HG03135 (cell line): ENCODE measurements around the gene EFNB2.

Source experiments
- ATAC-seq: cut with Tn5 transposase; IDR thresholded peaks from one replicate; pipeline ENCODE4 v1.9.1; 2021; ENCODE audit warnings: mild to moderate bottlenecking, moderate library complexity; ENCODE audit not compliant: unreplicated experiment

Gene EFNB2, protein sequence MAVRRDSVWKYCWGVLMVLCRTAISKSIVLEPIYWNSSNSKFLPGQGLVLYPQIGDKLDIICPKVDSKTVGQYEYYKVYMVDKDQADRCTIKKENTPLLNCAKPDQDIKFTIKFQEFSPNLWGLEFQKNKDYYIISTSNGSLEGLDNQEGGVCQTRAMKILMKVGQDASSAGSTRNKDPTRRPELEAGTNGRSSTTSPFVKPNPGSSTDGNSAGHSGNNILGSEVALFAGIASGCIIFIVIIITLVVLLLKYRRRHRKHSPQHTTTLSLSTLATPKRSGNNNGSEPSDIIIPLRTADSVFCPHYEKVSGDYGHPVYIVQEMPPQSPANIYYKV

DNA sequence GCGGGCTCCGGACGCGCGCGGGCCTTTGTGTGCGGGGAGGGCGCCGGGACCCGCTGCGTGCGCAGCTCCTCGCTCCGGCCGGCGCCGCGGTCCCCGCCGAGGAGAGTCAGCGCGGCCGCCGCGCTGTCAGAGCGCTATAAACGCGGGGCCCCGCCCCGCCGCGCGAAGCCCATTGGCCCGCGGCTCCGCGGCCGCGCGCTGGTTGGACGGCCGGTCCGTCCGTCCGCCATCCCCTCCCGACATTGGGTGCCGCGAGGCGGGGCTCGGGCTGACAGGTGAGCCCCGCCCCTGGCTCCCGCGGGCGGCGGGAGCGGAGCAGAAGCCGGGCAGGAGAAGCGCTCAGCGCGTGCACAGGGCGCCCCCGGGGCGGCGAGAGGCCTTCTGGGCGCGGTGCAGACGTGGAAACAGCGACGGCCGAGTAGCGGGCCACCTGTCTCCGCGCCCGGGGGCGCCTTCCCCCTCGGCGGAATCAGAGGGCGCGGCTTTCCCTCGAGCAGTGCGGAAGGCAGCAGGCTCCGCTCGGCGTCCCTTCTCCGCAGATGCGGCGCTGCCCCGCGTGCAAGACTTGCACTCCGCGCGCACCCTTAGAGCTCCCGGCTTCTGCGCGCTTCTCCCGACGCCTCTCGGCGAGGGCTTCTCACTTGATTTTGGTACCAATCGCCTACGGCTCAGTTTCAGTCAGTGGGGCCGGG lies at the start of gene EFNB2:
Gene EFNB2 (minus strand): TSS at position 111 of the 692 bp plus-strand sequence. CDS start 698 bp downstream, outside the sequence.
- peak; percentile 96 for ATAC-seq

DNA sequence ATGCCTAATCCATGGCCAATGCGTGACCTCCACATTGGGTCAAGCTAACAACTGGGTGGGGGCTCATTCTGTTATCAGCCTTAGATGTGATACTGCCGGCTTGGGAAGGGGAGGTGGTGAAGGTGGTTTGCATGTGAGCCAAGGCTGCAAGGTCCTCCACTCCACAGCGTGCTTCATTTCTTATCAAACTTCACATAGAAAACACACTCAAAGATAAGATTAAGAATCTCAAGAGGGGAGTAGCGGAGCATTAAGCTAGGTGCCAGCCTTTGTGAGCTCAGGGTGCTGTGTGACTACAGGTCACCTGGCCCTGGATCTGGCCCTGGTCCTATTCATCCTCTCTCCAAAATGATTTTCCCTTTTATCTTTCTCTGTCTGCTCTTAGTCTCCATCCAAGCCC lies 45.8 kb upstream of the EFNB2 start:
- no peak for ATAC-seq

DNA sequence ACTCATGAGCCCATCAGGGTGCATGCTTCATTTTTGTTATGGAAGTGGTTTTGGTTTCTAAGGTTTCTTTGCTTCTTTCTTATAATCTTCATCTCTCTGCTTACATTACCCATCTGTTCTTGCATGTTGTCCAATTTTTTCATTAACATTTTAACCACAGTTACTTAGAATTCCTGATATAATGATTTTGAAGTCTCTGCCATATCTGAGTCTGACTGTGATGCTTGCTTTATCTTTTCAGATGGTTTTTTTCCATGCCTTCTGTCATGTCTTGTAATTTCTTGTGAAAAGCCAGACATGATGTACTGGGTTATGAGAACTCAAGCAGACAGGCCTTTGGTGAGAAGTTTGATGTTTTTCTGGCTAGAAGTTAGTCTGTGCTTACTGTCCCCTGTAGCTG lies 40.4 kb upstream of the EFNB2 start:
- no peak for ATAC-seq

DNA sequence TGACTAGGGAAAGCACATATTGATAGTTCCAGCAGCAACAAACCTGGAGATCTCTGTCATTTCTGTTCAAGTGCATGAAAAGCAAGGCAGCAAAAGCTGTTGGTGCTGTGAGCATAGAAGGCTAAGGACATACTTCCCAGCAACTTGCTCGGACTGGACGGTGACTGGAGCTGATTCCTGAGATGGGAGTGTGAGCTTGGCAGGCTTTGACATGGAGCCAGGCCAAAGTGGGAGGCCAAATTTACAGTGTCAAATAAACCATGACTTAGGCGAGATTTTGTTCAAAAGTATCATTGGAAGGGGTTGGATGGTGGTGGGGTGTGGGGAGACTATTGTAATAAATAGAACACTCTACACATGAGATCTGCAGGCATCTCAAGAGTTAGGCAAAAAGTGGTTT lies 38.4 kb upstream of the EFNB2 start:
- no peak for ATAC-seq

DNA sequence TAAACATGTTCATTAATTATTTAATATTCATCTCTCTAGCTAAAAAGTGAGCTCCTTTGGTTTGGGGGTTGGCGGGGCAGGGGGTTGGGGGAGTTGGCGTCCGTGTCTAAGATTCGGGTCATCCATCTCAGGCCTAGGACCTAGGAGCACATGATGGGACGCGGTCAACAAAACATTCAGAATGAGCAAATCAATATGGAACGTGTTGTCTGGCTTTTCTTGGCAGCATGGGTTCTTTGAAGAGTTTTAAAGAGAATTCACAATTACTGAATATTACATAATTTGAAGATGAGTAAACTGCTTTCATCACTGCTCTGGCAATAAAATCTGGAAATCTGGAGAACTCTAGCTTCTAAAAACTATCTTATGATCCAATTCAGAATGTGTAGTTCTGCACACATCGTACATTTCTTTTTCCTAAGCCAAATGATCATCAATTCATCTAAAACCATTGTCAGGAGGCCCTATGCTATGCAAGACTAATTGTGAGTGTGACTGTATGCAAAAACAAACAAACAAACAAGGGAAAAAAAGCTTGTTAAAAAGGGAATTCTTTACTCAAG lies 37.9 kb upstream of the EFNB2 start:
- ATAC-seq = no peak

DNA sequence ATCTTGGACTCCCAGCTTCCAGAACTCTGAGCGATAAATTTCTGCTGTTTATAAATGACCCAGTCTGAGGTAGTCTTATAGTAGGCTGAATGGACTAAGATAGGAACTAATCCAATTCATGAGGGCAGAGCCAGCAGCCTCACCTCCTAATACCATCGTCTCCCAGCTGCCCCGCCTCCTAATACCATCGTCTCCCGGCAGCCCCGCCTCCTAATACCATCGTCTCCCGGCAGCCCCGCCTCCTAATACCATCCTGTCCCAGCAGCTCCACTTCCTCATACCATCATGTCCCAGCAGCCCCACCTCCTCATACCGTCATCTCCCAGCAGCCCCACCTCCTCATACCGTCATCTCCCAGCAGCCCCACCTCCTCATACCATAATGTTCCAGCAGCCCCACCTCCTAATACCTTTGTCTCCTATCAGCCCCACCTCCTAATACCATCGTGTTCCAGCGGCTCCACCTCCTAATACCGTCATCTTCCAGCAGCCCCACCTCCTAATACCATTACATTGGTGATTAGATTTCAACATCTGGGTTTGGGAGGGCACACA lies 34.9 kb upstream of the EFNB2 start:
- peak; percentile 44 for ATAC-seq

DNA sequence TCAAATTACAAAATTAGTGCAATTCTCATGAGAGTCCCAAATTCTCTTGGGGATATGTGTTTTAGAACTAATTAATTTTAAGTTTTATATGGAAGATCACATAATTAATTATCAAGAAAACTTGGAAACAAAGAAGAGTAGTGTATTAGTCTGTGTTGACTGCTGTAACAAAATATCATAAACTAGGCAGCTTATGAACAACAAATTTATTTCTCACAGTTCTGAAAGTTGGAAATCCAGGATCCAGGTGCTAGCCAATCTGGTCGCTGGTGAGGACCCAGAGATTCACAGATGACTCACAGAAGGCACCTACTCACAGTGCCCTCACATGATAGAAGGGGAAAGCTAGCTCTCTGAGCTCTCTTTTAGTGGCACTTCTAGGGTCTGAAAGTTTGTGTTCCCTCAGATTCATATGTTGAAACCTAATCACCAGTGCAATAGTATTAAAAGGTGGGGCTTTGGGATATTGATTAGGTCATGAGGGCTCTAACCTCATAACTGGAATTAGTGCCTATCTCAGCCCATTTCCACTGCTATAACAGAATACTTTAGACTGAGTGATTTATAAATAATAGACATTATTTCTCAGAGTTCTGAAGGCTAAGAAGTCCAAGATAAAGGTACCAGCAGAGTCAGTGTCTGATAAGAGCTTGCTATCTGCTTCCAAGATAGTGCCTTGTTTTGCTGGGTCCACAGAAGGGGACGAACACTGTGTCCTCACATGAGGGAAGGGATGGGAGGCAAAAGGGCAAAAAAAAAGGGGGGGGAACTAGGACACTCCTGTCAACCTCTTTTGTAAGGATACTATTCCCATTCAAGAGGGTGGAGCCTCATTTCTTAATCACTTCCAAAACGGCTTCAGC lies 34.0 kb upstream of the EFNB2 start:
- ATAC-seq = no peak

DNA sequence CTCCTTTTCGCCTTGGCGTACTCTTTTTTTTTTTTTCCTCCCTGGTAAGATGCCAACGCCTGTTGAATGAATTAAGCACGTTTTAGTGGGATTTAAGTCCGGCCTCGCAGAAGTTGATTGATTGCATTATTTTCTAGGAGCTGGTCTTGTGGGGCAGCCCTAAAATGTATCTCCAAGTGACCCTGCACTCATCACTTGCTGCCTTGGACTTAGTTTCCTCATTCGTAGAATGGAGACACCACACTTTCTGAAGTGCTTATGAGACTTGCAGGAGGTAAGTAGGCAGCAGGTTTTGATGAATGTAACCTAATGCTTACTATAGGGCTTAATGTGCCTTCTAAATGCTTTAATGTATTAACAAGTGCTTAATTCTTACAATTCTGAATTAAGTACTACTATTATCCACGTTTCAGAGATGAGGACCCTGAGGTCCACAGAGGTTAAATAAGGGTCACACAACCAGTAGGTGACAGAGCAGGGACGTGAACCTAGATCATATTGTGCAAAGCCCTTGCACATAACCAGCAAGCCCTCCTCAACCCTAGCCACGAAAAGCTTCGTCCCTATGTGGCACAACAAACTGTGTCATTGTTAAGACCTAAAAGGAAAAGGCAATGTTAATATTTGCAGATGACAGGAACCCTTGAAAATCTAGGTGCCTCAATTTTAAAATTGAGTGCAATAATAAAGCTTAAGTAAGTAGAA lies 33.0 kb upstream of the EFNB2 start:
- ATAC-seq = peak; percentile 16

DNA sequence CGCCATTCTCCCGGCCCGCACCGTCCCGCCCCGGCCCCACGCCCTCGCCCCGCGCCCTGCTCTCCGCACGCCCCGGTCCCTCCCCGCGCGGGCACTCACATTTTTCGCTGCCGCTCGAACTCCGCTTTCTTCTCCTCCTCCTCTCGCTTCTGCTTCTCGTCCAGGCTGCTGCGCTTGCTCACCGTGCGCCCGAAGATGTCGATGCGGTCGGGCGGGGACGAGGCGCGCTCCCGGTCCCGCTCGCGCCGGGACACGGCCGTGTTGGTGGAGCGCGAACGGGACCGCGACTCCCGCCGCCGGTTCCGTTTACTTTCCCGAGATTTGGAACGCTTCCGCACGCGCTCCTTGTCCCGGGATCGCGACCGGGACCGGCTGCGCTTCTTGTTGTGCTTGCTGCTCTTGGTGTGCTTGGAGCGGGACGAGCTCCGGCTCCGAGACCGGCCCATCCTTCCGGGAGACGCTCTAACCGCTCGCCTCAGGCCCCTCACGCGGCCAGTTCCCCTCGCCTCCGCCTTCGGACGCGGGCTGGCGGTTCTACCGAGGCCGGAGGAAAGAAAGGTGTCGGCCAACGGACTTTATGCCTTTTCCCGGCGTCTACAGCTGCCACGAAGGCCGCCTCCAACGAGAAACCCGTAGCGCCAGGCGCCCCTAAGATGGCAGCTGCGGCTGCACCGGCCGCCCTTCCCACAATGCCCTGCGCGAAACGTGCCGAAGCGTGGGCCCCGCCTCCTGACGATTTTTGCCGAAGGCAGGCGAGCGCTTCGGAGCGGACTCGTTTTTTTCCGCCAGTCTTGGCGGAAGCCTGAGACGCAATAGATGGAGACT lies 32.2 kb upstream of the EFNB2 start, which contains the start of gene ARGLU1:
Gene ARGLU1 (minus strand): TSS at position 664 of the 825 bp plus-strand sequence. CDS start 218 bp downstream, at position 446.
- peak; percentile 73 for ATAC-seq

DNA sequence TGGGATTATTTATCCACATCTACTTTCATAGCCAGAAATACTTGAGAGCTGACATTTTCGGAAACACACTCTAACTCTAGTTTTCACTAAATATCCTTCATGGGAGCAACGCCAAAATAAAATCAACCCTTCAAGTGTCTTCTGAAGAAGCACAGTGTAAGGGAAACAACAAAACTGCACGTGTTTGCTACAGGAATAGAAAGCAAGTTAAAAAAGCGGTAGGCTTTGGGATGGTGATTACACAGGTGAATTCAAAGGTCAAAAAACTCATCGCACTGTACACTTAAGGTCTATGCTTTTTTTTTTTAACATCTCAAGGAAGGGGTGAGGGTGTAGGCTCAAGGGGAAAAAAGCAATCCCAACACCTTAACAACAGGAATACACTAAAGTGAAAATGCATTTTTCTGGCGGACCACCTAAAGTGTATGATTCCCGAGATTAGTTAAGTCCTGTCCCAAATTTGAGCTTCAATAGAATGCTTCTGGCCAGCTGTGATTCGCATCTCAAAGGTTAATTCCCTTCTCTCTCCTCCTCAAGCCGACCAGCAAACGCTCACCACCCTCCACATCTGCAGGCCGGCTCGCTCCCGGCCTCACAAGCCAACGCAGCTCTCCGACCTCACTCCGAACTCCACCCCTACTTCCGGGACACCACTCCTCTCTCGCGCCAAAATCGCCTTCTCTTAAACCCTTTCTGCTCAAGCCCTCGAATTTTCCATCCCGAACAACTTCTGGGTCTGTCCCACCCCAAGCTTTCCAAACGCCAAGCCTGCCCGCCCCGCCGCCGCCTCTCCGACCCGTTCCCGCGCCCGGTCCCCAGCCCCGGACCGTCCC lies 31.4 kb upstream of the EFNB2 start:
- peak; percentile 41 for ATAC-seq

DNA sequence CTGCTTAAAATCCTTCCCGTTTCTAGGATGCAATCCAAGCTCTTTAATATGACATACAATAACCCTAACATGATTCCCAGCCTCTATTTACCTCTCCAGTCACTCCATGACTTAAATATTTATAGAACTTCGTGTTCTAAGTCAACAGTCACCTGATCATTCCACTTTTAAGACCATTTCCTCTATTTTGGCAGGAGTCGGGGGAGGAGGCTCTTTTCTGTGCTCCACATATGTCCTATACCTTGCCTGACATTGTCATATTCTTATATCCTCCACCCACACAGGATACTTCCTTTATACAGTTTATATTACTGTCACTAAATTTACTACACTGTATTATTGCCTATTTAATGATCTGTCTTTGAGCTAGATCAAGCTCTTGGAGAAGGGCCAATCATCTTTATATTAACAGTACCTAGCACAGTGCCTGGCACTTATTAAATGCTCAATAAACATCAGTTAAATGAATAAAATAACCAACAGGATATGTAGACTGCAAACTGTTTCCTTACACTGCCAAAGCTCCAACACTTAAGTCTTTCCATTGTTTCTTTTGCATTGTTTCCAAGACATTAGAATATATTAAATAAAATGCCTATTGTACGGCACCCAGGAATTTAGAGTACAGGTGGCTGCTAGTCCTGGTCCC lies 29.8 kb upstream of the EFNB2 start:
- ATAC-seq = no peak

DNA sequence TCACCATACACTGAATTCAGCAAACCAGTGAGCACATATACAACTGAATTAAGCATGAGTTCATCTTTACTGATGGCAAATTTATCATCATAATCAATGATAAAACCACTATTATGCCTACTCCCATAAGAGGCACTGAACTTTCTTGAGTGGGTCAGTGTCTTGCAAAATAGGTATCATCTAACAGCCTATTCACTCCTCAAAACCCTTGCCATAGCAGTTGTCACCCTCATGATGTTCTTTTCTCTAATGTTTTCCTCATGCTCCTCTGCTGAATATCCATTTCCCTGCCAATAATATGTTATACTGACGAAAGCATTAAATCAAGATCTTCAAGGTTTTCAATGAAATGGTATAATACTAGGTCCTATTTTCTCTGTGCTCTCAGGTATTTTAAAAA lies 26.8 kb upstream of the EFNB2 start:
- no peak for ATAC-seq

DNA sequence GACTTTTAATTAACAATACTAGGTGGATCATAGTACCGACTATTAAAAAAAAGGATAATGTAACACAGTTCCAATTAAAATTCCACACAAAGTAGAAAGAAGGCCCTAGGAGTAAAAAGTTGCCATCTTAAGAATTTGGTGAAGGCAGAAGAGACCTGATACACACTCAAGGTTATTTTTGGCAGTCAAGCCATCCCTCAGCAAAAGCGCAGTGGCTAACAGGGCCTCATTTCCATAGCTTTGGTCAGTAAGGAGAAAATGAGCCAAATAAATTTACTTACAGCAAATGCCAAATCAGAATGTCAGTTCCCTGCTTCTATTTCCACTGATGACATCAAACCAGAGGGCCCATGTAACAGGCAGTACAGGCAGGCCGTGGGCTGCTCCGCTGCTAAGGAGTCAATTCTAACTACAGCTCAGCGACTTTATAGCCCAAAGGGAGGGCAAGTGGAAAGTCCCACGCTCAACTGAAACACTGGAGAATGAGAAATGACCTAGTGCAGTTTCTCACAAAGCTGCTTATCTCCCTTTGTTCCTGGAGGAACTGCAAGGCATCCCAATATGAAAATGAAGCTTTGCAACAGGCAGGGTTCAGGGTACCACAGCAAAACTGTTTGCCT lies 26.2 kb upstream of the EFNB2 start:
- peak; percentile 85 for ATAC-seq

DNA sequence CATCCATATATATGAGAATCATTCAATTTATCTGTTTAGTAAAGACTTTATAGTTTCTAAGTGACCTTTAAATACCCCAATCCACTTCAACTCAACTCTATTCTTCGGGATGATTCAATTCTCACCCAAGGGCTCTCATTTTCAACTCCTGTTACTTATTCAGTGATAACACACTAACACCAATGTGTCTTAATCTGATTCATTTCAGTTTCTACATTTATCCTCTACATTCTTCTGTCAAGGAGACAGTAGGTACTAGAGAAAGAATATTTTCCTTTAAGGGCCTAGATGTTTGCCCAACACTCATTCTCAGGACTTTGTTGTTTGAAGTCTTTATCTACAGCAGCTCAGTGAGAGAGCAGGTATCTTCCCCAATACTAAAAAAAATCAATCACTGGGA lies 25.4 kb upstream of the EFNB2 start:
- peak; percentile 31 for ATAC-seq

DNA sequence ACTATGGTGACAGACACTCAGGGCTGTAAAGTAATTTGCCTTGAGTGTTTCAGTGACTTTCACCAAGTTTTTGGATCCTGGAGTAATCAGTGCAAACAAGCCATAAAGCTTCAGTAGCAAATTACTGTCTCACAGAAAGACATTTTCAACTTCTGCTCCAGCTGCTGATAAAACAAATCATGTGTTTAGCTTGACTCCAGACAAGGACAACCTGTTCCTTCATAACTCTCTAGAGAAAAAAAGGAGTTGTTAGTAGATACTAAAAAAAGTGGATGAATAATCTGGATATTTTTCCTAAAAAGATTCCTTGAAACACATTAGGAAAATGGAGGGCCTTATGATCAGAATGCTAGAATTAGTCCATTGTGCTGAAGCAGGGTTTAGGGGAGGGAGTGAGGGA lies 23.1 kb upstream of the EFNB2 start:
- no peak for ATAC-seq

DNA sequence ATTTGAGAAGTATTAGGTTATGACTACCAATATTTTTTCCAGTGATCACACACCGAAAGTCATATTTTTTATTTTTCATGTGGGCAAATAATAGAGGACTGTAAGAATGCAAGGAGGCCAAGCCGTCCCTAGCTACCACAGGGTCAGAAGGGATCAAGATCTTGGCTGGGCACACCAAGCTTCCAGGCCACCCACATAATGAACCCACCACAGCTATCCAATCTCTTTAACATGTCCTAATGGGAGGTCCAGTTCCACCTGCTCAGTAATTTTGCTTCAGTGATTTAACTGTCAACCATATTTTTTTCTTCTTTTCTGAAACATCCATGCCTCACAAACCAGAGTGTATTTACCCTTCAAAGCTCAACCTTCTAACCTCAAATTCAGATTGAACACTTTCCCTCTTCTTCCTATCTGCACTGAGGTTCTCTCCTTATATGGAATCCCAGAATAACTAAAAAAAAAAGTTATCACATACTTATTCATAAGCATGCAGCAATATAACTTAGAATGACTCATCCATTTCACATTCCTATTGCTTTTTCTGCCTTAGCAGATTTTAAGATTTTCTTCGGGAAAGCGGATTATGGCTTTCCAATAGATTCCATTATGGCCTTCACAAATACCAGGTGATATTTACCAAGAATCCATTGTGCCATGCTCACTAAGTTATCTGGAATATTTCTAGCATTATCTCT lies 20.3 kb upstream of the EFNB2 start:
- ATAC-seq = no peak

DNA sequence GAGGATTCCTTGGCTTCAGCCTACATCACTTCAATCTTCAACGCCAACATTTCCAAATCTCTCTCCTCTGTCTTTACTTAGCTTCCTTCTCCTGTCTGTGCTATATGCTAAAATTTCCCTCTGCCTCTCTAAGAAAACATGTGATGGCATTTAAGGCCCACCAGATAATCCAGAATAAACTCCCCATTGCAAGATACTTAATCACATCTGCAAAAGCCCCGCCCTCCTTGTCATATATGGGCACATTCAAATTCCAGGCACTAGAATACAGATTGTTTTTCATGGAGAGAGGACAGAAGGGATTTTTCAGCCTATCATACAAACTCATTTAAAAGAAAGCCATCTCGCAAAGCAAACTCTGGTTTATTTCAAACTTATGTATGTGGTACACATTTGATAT lies 16.3 kb upstream of the EFNB2 start:
- no peak for ATAC-seq
